Mucosa of descending colon (tissue), 3 donors: ENCODE data around the gene SPINK14. TPM values are rescaled to one million over a fixed set of nuclear protein-coding genes. Genes with fewer than 3 reads are reported as not detected.
A peak's percentile ranks its signal among the peaks of the same experiment; 100 is the strongest.

ENCODE experiments used
- ATAC-seq: fragments of 200-7000 bp; cut with Tn5 transposase; one replicate; pipeline ENCODE4 v1.9.1; 2020; ENCODE audit warnings: mild to moderate bottlenecking, moderate library complexity
- DNase-seq, 3 donors: peaks; one replicate each; pipeline ENCODE4 v3.0.0-alpha.2; 2020
- H3K36me3 ChIP-seq: fragments of 200-600 bp; one replicate; pipeline ENCODE4 v1.8.0; 2021; ENCODE audit warnings: low read depth, mild to moderate bottlenecking
- H3K4me1 ChIP-seq: fragments of 200-600 bp; one replicate; pipeline ENCODE4 v1.8.0; 2021; ENCODE audit warnings: low read depth, mild to moderate bottlenecking
- H3K4me3 ChIP-seq: fragments of 200-600 bp; one replicate; pipeline ENCODE4 v1.8.0; 2021; ENCODE audit warnings: mild to moderate bottlenecking
- H3K9me3 ChIP-seq: fragments of 200-600 bp; one replicate; pipeline ENCODE4 v1.8.0; 2021; ENCODE audit warnings: mild to moderate bottlenecking
- intact Hi-C, 2 donors: fragments of 100-400 bp; cut with DNase I in 1 of 2; cut with micrococcal nuclease in 1 of 2; formaldehyde crosslinking; loops; one replicate each; pipeline versions ENCODE4 v1.11.0 to v1.11.1; 2022; cut with DNase I, micrococcal nuclease
- long read RNA-seq, 2 donors: library from polyadenylated mRNA; unstranded; transcript quantifications; one replicate each; pipeline ENCODE4 v2.0.0, GENCODE V29; 2019 to 2021
- total RNA-seq, 3 donors: library from RNA; stranded (reverse); fragmentation: NEBNext Ultra II Directional in 2 of 3; extraction: Animal tissue kit (Norgen Biotek cat#: 25700) in 2 of 3; gene quantifications; one replicate each; pipeline versions ENCODE4 v1.2.1 to v1.2.4, GENCODE V29; 2021 to 2023
- TF ChIP-seq, protein P1 (sequence below): fragments of 200-600 bp; IDR thresholded peaks from one replicate; pipeline ENCODE4 v1.8.0; 2022; ENCODE audit warnings: antibody characterized with exemption, mild to moderate bottlenecking
- donor health status: DM: no; HTN: no; CAD: no; lungs with moderate emphysema.
- donor health status: DM: no; HTN: no; CAD: no.
- donor health status: DM: no; HTN: yes; CAD: no.

The SPINK14 gene, protein sequence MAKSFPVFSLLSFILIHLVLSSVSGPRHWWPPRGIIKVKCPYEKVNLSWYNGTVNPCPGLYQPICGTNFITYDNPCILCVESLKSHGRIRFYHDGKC
- not detected for total RNA-seq
- long read RNA-seq, donor 1, result 0 reads
- long read RNA-seq, donor 2, result 0 reads

DNA sequence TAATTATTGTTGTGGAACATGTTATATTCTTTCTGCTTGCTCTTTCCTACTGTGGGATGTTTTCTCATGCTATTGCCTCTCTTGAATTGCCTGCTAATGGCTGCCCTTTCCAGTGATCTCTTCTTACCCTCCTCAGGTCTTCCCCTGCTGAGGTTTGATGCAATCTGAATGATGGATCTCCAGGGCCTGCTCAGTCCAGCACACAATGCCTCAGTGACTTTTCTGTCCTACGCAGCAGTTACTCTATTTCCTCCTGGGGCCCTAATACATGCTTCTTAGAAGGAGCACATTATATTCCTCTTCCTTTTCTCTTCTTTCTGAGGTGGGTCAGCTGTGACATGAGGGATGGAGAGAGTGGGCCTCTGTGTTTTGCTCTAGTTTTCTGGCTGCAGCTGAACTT, at the start of gene SPINK14:
SPINK14 (plus strand) TSS at position 301 of the 400 bp plus-strand sequence. CDS start 1,187 bp downstream, outside the sequence.
- TF ChIP-seq, protein P1, sequence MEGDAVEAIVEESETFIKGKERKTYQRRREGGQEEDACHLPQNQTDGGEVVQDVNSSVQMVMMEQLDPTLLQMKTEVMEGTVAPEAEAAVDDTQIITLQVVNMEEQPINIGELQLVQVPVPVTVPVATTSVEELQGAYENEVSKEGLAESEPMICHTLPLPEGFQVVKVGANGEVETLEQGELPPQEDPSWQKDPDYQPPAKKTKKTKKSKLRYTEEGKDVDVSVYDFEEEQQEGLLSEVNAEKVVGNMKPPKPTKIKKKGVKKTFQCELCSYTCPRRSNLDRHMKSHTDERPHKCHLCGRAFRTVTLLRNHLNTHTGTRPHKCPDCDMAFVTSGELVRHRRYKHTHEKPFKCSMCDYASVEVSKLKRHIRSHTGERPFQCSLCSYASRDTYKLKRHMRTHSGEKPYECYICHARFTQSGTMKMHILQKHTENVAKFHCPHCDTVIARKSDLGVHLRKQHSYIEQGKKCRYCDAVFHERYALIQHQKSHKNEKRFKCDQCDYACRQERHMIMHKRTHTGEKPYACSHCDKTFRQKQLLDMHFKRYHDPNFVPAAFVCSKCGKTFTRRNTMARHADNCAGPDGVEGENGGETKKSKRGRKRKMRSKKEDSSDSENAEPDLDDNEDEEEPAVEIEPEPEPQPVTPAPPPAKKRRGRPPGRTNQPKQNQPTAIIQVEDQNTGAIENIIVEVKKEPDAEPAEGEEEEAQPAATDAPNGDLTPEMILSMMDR, result no peak
- no peak for DNase-seq
- Histone ChIP-seq H3K9me3 (no peaks in the 10 kb centered on the region), H3K36me3 (no peaks in the 10 kb centered on the region), H3K4me1 (no peaks in the 10 kb centered on the region), H3K4me3 (no peak within 1 kb of the TSS)
- ATAC-seq, result no peak
- intact Hi-C loops, result no loop called here

DNA sequence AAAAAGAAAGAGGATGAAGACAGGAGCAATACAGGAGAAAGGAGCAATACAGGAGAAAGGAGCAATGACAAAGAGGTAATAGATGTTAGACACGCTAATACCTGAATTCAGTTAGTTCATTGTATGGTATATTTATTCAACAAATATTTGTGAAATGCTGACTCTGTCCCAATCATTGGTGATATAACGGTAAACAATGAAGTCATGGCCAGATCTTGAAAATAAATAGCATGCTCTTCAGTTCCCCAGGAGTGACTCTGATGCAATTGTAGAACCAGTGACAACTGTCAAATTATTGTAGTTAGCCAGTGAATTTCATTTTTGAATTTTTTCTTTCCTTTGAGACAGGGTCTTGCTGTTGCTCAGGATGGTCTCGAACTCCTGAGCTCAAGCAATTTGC, 48.0 kb upstream of the SPINK14 start:
- TF ChIP-seq, protein P1, result no peak
- ATAC-seq, result no peak
- Histone ChIP-seq H3K4me1 (no peaks in the 10 kb centered on the region), H3K9me3 (no peaks in the 10 kb centered on the region), H3K4me3 (no peak overlapping the region), H3K36me3 (no peaks in the 10 kb centered on the region)
- no peak for DNase-seq
- intact Hi-C loops, result loop anchor here in 1 of 2 donors (10.0 kb wide), 1 partner anchor 166 kb away; no protein-coding TSS in a partner anchor

DNA sequence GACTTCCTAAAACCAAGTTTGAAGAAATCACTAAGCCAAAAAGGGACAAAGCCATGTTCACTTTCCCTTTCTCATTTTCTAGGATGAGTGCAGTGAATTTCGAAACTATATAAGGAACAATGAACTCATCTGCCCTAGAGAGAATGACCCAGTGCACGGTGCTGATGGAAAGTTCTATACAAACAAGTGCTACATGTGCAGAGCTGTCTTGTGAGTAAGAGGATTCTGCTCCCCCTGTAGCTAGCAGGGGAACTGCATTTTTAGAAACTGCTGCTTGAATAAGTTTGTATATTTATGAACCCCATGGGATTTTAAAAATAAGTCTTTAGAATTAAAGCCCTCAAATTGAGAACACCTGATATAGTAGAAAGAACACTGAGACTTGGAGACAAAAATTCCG, 42.7 kb upstream of the SPINK14 start:
- H3K36me3 ChIP-seq, result no peaks in the 10 kb centered on the region
- peaks cover 1% of the 10 kb centered on the region for H3K4me1 ChIP-seq
- no peak overlapping the region for H3K4me3 ChIP-seq
- H3K9me3 ChIP-seq, result no peaks in the 10 kb centered on the region
- no peak for DNase-seq
- ATAC-seq, result no peak
- intact Hi-C loops, result loop anchor here in 1 of 2 donors (10.0 kb wide), 1 partner anchor 171 kb away; no protein-coding TSS in a partner anchor
- TF ChIP-seq, protein P1, result no peak

DNA sequence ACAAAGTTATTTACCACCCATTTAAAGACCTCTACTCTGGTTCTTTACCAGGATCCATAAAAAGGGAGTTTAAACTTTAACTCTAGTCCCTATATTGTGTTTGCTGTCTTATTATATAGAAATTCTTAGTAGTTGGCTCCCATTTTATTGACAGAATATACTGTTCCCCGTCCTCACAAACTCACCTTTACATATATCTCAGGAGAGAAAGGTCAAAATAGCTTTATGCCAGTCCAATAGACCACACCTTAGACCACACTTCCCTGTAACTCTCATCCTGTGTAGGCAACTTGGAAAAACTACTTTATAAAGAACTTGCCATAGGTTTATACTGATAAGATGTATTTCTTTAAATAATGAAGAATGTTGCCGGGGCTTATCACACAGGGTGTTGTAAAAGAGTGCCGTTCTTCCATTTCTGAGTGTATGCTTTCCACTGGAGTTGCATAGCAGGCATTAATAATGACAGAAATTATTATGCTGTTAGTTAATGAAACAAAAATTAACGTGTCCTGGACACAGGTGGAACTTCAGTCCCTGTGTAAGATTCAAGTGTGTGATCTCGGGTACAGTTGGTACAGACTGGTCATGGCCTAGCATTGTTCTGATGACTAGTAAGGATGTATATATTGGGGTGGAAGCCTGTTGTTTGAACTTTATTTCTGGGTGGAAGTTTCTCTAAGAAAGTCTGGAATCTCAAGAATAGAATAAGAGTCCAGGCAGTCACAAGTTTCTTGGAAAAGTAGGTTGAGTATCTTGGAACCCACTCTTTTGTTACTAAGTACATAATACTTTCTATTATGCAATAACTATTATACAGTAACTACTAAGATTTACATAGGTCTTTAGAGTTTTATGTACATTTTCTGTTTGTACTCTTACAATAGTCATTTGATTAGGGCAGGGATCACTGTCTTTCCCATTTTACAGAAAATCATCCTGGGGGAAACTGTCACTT, 33.0 kb upstream of the SPINK14 start:
- TF ChIP-seq, protein P1, result no peak
- no peak for DNase-seq
- peak; percentile 89 for ATAC-seq

DNA sequence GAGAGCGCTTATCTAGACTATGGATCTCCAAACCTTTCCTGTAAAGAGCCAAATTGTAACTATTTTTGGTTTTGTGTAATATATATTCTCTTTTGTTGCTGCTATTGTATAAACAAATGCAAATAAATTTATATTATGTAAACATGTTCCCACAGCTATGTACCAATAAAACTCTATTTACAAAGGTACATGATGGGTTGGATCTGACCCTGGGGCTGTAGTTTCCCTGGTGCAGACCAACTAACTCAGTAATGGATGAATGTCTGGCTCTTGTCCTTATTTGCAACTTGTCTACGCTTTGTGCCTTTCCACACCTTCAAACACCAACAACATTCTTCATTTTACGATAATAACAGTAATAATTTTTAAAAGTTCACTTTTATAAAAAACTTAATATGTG, 27.5 kb upstream of the SPINK14 start:
- DNase-seq (no peak), ATAC-seq (no peak)

More for the DNA sequence above, 33.0 kb upstream of the SPINK14 start:
- Histone ChIP-seq H3K9me3 (no peaks in the 10 kb centered on the region), H3K4me3 (no peak overlapping the region), H3K36me3 (no peaks in the 10 kb centered on the region), H3K4me1 (peaks cover 15% of the 10 kb centered on the region)
- intact Hi-C loops, result no loop called here

More for the DNA sequence above, 27.5 kb upstream of the SPINK14 start:
- intact Hi-C loops, result no loop called here
- Histone ChIP-seq H3K4me3 (no peak overlapping the region), H3K36me3 (no peaks in the 10 kb centered on the region), H3K4me1 (peaks cover 7% of the 10 kb centered on the region), H3K9me3 (no peaks in the 10 kb centered on the region)
- TF ChIP-seq, protein P1, result no peak
